ENCODE results near the gene UNC45A.

The UNC45A gene

DNA sequence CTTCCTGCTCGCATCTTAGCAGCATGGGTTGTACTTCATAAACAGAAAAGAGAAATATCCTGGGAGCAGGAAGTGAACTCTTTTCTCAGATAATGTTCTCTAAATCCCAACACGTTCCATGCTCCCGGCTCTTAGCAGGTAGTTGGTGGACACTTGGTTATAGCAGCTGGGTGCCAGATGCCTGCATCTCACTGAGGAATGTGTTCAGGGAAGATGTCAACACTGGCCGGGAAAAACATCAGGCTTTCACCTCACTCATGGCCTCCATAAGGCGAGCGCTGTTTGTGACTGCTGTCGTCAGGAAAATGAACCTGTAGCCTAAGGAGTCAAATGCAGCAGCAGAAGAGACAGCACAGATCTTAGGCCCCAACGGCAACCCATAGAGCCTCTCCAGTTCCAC lies 63.7 kb downstream of the UNC45A start:
- H3K4me1 ChIP-seq (ENCODE audit: insufficient read depth, low read length) = no peaks in the 10 kb centered on the region
- H3K9me3 ChIP-seq (ENCODE audit: control insufficient read depth, insufficient read depth, low read length) = no peaks in the 10 kb centered on the region
- peaks cover 13% of the 10 kb centered on the region for H3K36me3 ChIP-seq (ENCODE audit: insufficient read depth, low read length)
- H3K9ac ChIP-seq (ENCODE audit: low read depth, low read length) = no peak overlapping the region

GRCh38 chr15:91001209-91001608 lies 66.1 kb downstream of the UNC45A start:
- H3K9me3 ChIP-seq (ENCODE audit: control insufficient read depth, insufficient read depth, low read length) = no peaks in the 10 kb centered on the region
- H3K4me1 ChIP-seq (ENCODE audit: insufficient read depth, low read length) = no peaks in the 10 kb centered on the region
- no peak overlapping the region for H3K9ac ChIP-seq (ENCODE audit: low read depth, low read length)
- H3K36me3 ChIP-seq (ENCODE audit: insufficient read depth, low read length) = peaks cover 17% of the 10 kb centered on the region
